ENCODE measurements around the gene ZNHIT6. TPM values are rescaled to one million over a fixed set of nuclear protein-coding genes. Genes with fewer than 3 reads are reported as not detected.
A peak's percentile ranks its signal among the peaks of the same experiment; 100 is the strongest.

The ZNHIT6 gene
- total RNA-seq, 3 donors from 2014 or later, result 13.8 to 18.1 (median 15.4) TPM

DNA sequence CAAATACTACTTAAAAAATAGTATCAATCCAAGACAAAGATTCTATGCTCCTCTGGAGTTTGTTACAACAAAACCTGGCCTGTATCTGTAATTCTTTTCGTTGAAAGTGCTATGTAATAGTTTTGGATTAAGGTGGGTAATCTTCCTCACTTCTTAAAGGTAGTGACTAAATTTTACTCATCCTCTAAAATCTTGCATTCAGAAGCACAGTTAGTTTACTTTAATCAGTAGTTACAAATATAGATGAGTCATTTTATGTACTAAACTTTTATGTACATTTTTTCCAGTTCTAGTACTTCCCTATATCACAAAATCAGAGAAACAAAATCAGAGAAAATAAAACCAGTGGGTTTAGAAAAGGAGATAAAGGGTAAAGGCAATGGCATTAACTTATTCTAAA is 51.3 kb downstream of the ZNHIT6 start:
- TF ChIP-seq, protein P1, sequence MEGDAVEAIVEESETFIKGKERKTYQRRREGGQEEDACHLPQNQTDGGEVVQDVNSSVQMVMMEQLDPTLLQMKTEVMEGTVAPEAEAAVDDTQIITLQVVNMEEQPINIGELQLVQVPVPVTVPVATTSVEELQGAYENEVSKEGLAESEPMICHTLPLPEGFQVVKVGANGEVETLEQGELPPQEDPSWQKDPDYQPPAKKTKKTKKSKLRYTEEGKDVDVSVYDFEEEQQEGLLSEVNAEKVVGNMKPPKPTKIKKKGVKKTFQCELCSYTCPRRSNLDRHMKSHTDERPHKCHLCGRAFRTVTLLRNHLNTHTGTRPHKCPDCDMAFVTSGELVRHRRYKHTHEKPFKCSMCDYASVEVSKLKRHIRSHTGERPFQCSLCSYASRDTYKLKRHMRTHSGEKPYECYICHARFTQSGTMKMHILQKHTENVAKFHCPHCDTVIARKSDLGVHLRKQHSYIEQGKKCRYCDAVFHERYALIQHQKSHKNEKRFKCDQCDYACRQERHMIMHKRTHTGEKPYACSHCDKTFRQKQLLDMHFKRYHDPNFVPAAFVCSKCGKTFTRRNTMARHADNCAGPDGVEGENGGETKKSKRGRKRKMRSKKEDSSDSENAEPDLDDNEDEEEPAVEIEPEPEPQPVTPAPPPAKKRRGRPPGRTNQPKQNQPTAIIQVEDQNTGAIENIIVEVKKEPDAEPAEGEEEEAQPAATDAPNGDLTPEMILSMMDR (IDR thresholded peaks at IDR 0.05), result no peak
- TF ChIP-seq POLR2A (IDR thresholded peaks at IDR 0.05) (no peak), POLR2AphosphoS5 (IDR thresholded peaks at IDR 0.05) (no peak)
- H3K36me3 ChIP-seq, result no peaks in the 10 kb centered on the region
- no peak for DNase-seq (ENCODE audit: low spot score in 2 of 2)
- no peaks in the 10 kb centered on the region for H3K4me1 ChIP-seq
- intact Hi-C loops (cut with DNase I; ENCODE audit: low total_unique reads), result no loop called here
- no peaks in the 10 kb centered on the region for H3K9me3 ChIP-seq
- no peak overlapping the region for H3K4me3 ChIP-seq
- no peak overlapping the region for H3K27ac ChIP-seq
- H3K27me3 ChIP-seq, result no peaks in the 10 kb centered on the region

DNA sequence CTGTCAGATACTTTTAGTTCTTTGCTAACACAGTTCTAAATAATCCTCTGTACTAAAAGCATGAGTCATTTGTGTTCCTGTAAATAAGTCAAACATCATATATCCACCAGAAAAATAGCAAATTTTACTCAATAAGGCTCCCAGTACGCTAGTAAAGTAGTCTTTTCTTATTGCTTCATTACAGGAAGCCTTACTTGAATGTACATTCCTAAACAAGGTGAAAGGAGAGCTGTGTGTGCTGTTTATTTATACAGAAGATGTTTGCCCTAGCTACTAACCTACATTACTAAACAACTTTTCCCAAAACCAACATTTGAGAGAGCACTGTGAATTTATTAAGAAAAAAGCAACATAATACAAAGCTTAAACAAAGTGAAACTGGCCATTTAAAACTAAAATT is 52.0 kb downstream of the ZNHIT6 start:
- H3K9me3 ChIP-seq, result no peaks in the 10 kb centered on the region
- DNase-seq (ENCODE audit: low spot score in 2 of 2), result no peak
- H3K4me1 ChIP-seq, result no peaks in the 10 kb centered on the region
- no peak overlapping the region for H3K4me3 ChIP-seq
- H3K27me3 ChIP-seq, result no peaks in the 10 kb centered on the region
- TF ChIP-seq POLR2A (IDR thresholded peaks at IDR 0.05) (no peak), POLR2AphosphoS5 (IDR thresholded peaks at IDR 0.05) (no peak)
- no peaks in the 10 kb centered on the region for H3K36me3 ChIP-seq
- H3K27ac ChIP-seq, result peak overlapping the region in 1 of 2 donors; percentile 20
- intact Hi-C loops (cut with DNase I; ENCODE audit: low total_unique reads), result no loop called here

DNA sequence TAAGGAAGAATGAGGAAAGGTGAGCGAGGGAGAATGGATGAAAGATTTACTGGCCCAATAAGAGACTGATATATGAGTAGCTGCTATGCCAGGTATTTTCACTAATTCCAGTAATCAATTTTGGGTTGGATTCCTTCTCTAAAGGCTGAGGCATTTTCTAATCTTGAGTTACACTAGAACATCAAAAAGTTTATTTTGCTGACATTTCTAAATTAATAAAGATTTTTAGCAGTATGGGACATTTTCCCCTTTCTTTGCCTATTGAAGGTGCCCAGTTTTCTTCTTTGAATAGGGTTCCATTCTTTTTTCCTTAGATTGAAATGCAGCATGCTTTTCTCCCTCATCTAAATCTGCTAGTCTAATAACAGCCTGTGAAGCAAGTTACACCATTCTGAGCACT is 52.9 kb downstream of the ZNHIT6 start:
- no peaks in the 10 kb centered on the region for H3K9me3 ChIP-seq
- no peak overlapping the region for H3K4me3 ChIP-seq
- no peak for TF ChIP-seq POLR2A (IDR thresholded peaks at IDR 0.05)
- TF ChIP-seq POLR2AphosphoS5 (IDR thresholded peaks at IDR 0.05), result no peak
- TF ChIP-seq, protein P1 (IDR thresholded peaks at IDR 0.05), result no peak
- no peak for DNase-seq (ENCODE audit: low spot score in 2 of 2)
- intact Hi-C loops (cut with DNase I; ENCODE audit: low total_unique reads), result no loop called here
- H3K4me1 ChIP-seq, result no peaks in the 10 kb centered on the region
- no peaks in the 10 kb centered on the region for H3K36me3 ChIP-seq
- no peaks in the 10 kb centered on the region for H3K27me3 ChIP-seq
- no peak overlapping the region for H3K27ac ChIP-seq

DNA sequence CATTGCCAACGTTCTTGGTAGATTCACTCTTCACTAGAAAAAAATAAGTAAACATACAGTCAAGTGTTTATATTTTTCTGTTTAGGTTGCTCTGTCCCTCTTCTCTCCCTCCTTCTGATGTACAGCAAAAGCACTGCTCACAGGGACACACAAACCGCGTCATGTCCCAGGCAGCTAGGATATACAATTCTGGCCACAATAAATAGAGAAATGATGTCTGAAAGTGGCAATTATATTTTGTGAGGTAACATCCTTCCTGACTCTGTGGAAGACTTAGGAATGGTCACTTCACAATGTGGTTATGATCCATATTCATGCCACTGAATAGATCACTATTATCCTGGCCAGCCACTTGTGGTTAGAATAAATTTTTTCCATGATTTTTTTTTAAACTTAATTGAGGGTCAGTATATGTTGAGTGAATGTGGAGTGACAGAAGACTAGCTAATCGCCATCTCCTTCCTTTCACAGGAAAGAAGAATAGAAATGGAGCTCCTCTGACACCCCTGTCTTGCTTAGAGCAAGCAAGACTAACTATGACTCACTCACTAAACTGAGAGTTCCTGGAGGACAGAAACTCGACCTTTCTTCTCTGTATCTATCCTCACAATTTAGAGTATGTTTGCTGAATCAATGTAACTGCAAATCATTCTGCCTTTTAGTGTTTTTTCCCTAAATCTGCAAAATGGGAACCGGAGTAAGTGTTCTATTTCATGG is 54.0 kb downstream of the ZNHIT6 start:
- Histone ChIP-seq H3K27ac (no peak overlapping the region), H3K27me3 (no peaks in the 10 kb centered on the region), H3K4me1 (no peaks in the 10 kb centered on the region), H3K4me3 (no peak overlapping the region), H3K9me3 (peaks cover 0 to 2% of the 10 kb centered on the region in 2 donors), H3K36me3 (no peaks in the 10 kb centered on the region)
- no peak for TF ChIP-seq POLR2A (IDR thresholded peaks at IDR 0.05)
- TF ChIP-seq, protein P1 (IDR thresholded peaks at IDR 0.05), result no peak
- TF ChIP-seq POLR2AphosphoS5 (IDR thresholded peaks at IDR 0.05), result no peak
- no peak for DNase-seq (ENCODE audit: low spot score in 2 of 2)
- intact Hi-C loops (cut with DNase I; ENCODE audit: low total_unique reads), result no loop called here

DNA sequence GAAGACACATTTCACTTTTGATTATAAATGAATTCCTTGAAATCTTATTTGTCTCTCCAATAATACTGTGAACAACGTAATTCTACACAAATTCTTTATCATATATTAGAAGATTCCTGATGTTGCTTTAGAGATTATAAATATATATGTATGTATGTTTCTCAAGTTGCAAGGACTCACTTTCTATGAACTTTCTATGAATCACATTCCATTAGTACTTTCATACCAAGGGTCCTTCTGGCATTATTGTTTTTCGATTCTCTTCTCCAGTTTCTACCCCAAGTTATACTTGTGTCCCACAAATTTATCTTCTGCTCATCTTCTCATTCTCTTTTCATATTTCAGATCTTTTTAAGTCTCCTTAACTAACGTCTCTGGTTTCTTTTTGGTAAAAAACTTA is 55.9 kb downstream of the ZNHIT6 start:
- Histone ChIP-seq H3K27ac (no peak overlapping the region), H3K27me3 (no peaks in the 10 kb centered on the region), H3K36me3 (no peaks in the 10 kb centered on the region), H3K4me1 (no peaks in the 10 kb centered on the region), H3K4me3 (no peak overlapping the region), H3K9me3 (peaks cover 0 to 17% of the 10 kb centered on the region in 2 donors)
- TF ChIP-seq POLR2AphosphoS5 (IDR thresholded peaks at IDR 0.05), result no peak
- no peak for TF ChIP-seq POLR2A (IDR thresholded peaks at IDR 0.05)
- TF ChIP-seq, protein P1 (IDR thresholded peaks at IDR 0.05), result no peak
- intact Hi-C loops (cut with DNase I; ENCODE audit: low total_unique reads), result no loop called here
- DNase-seq (ENCODE audit: low spot score in 2 of 2), result no peak

Data from breast epithelium (tissue), 4 donors.